GM23338 (cell line): Measurements from ENCODE around the gene RNU1-2. TPM values are rescaled to one million over a fixed set of nuclear protein-coding genes. Genes with fewer than 3 reads are reported as not detected.

Source experiments
- ATAC-seq: fragments of 200-7000 bp; cut with Tn5 transposase; 3 replicates; pipeline ENCODE4 v1.9.1; 2020
- DNase-seq: peaks from one replicate; pipeline ENCODE4 v3.0.0-alpha.2; 2015; ENCODE audit warnings: low spot score
- H2AFZ ChIP-seq: fragments of 200-600 bp; sonication (generic); 2 replicates; pipeline ENCODE4 v1.8.0; 2016; ENCODE audit warnings: antibody characterized with exemption, mild to moderate bottlenecking, moderate library complexity
- H3F3A ChIP-seq: fragments of 200-600 bp; sonication (generic); replicated peaks from 2 replicates; pipeline ENCODE4 v1.8.0; 2017; ENCODE audit warnings: antibody characterized with exemption, mixed run types, low read depth
- H3K27ac ChIP-seq: fragments of 200-600 bp; sonication (generic); 2 replicates; pipeline ENCODE4 v1.6.1; 2016; ENCODE audit warnings: low read depth
- H3K27me3 ChIP-seq: fragments of 200-600 bp; sonication (generic); 2 replicates; pipeline ENCODE4 v1.8.0; 2016; ENCODE audit warnings: mild to moderate bottlenecking, mixed run types, moderate library complexity; ENCODE audit not compliant: insufficient read depth
- H3K36me3 ChIP-seq: fragments of 200-600 bp; sonication (generic); 2 replicates; pipeline ENCODE4 v1.8.0; 2016; ENCODE audit warnings: mild to moderate bottlenecking; ENCODE audit not compliant: insufficient read depth
- H3K4me1 ChIP-seq: fragments of 200-600 bp; sonication (generic); 2 replicates; pipeline ENCODE4 v1.8.0; 2016; ENCODE audit warnings: mild to moderate bottlenecking, moderate library complexity; ENCODE audit not compliant: insufficient read depth
- H3K4me2 ChIP-seq: fragments of 200-600 bp; sonication (generic); 2 replicates; pipeline ENCODE4 v1.7.1; 2017; ENCODE audit warnings: mixed run types
- H3K4me3 ChIP-seq: fragments of 200-600 bp; sonication (generic); 2 replicates; pipeline ENCODE4 v1.6.1; 2016; ENCODE audit warnings: mixed run types
- H3K79me2 ChIP-seq: fragments of 200-600 bp; sonication (generic); replicated peaks from 2 replicates; pipeline ENCODE4 v1.8.0; 2017; ENCODE audit warnings: mild to moderate bottlenecking; ENCODE audit not compliant: insufficient read depth
- H3K9me2 ChIP-seq: fragments of 200-600 bp; sonication (generic); 2 replicates; pipeline ENCODE4 v1.8.0; 2017; ENCODE audit not compliant: insufficient read depth
- H4K20me1 ChIP-seq: fragments of 200-600 bp; sonication (generic); replicated peaks from 2 replicates; pipeline ENCODE4 v1.8.0; 2017; ENCODE audit warnings: mild to moderate bottlenecking; ENCODE audit not compliant: insufficient read depth
- H3K27ac Mint-ChIP-seq: 2 replicates; pipeline ENCODE4 v1.8.0; 2020; ENCODE audit warnings: inconsistent platforms, mild to moderate bottlenecking, moderate library complexity, mixed read lengths
- H3K27me3 Mint-ChIP-seq: 3 replicates; pipeline ENCODE4 v1.8.0; 2022; ENCODE audit warnings: low read depth, mild to moderate bottlenecking, moderate library complexity, mixed read lengths, inconsistent platforms; ENCODE audit not compliant: insufficient read depth, poor library complexity
- H3K36me3 Mint-ChIP-seq: 3 replicates; pipeline ENCODE4 v1.8.0; 2021; ENCODE audit warnings: low read depth, mild to moderate bottlenecking, inconsistent platforms, moderate library complexity, mixed read lengths
- H3K4me1 Mint-ChIP-seq: 3 replicates; pipeline ENCODE4 v1.8.0; 2020; ENCODE audit warnings: mild to moderate bottlenecking, inconsistent platforms, mixed read lengths
- H3K4me3 Mint-ChIP-seq: 3 replicates; pipeline ENCODE4 v1.8.0; 2021; ENCODE audit warnings: moderate library complexity, mild to moderate bottlenecking, inconsistent platforms, mixed read lengths
- H3K9me3 Mint-ChIP-seq: 3 replicates; pipeline ENCODE4 v1.8.0; 2020; ENCODE audit warnings: moderate library complexity, mild to moderate bottlenecking, inconsistent platforms, mixed read lengths
- CREB1 ChIP-seq: fragments of 250-450 bp; sonication (Bioruptor Pico); IDR thresholded peaks from 2 replicates; pipeline ENCODE4 v1.5.0; 2020; ENCODE audit warnings: low read depth, mild to moderate bottlenecking, moderate library complexity
- CTCF ChIP-seq, 2 experiments: fragments of 200-600 bp in 1 of 2; sonication (generic) in 1 of 2; conservative IDR thresholded peaks; 2 replicates each; pipeline versions ENCODE4 v1.5.1 to v1.6.1; 2016 to 2017; ENCODE audit warnings: antibody characterized with exemption in 2 of 2, low read depth in 2 of 2, mild to moderate bottlenecking in 2 of 2, moderate library complexity in 1 of 2
- ETS1 ChIP-seq: IDR thresholded peaks from 2 replicates; pipeline ENCODE4 v1.6.1; 2016; ENCODE audit warnings: antibody characterized with exemption
- EZH2 ChIP-seq: fragments of 200-600 bp; sonication (generic); IDR thresholded peaks from one replicate; pipeline ENCODE4 v1.8.0; 2017; ENCODE audit warnings: antibody characterized with exemption, mild to moderate bottlenecking, low read depth; ENCODE audit not compliant: unreplicated experiment
- EZH2phosphoT487 ChIP-seq: fragments of 200-600 bp; sonication (generic); IDR thresholded peaks from one replicate; pipeline ENCODE4 v1.8.1; 2018; ENCODE audit warnings: antibody characterized with exemption; ENCODE audit not compliant: unreplicated experiment
- JUNB ChIP-seq: IDR thresholded peaks from one replicate; pipeline ENCODE4 v1.6.1; 2016; ENCODE audit warnings: antibody characterized with exemption; ENCODE audit not compliant: unreplicated experiment
- NANOG ChIP-seq: IDR thresholded peaks from 2 replicates; pipeline ENCODE4 v1.6.1; 2016; ENCODE audit warnings: antibody characterized with exemption, borderline replicate concordance
- POLR2AphosphoS5 ChIP-seq: IDR thresholded peaks from 2 replicates; pipeline ENCODE4 v1.6.1; 2016; ENCODE audit warnings: antibody characterized with exemption, low read depth
- REST ChIP-seq: IDR thresholded peaks from one replicate; pipeline ENCODE4 v1.6.1; 2018; ENCODE audit warnings: antibody characterized with exemption; ENCODE audit not compliant: unreplicated experiment
- STAT1 ChIP-seq: IDR thresholded peaks from one replicate; pipeline ENCODE4 v1.6.1; 2016; ENCODE audit warnings: antibody characterized with exemption; ENCODE audit not compliant: unreplicated experiment
- ZNF114 ChIP-seq: fragments of 250-450 bp; sonication (Bioruptor Pico); IDR thresholded peaks from 2 replicates; pipeline ENCODE4 v1.5.0; 2020; ENCODE audit warnings: mild to moderate bottlenecking, moderate library complexity
- ZNF331 ChIP-seq: fragments of 250-450 bp; sonication (Bioruptor Pico); IDR thresholded peaks from 2 replicates; pipeline ENCODE4 v1.5.0; 2020; ENCODE audit warnings: low read depth, mild to moderate bottlenecking, moderate library complexity
- ZNF462 ChIP-seq: fragments of 250-450 bp; sonication (Bioruptor Pico); IDR thresholded peaks from 2 replicates; pipeline ENCODE4 v1.5.0; 2020; ENCODE audit warnings: mild to moderate bottlenecking, moderate library complexity
- polyA plus RNA-seq: library from polyadenylated mRNA; unstranded; fragments of >200 nt; fragmentation: Nextera tagmentation; extraction: Ambion mirVana; gene quantifications from 2 replicates; pipeline ENCODE4 v1.2.1, GENCODE V29; 2016
- total RNA-seq: library from RNA; depleted of rRNA; stranded (reverse); fragments of >200 nt; shearing (Covaris generic); gene quantifications from 2 replicates; pipeline ENCODE4 v1.2.3, GENCODE V29; 2014

The RNU1-2 gene
- total and polyA plus RNA-seq, 2 experiments from 2014 or later, result not detected

- peak overlapping the region; percentile 81 for H3K27ac Mint-ChIP-seq
- H3K36me3 ChIP-seq, result no peaks in the 10 kb centered on the region
- H3K4me3 Mint-ChIP-seq, result no peak overlapping the region; the same call in 1 of the 3 replicates
- H3K4me1 ChIP-seq, result peaks cover 9% of the 10 kb centered on the region
- H3K36me3 Mint-ChIP-seq, result no peaks in the 10 kb centered on the region; the same call in 2 of the 3 replicates
- H3K9me3 Mint-ChIP-seq, result peaks cover 8% of the 10 kb centered on the region; the same call in 2 of the 3 replicates
- no peaks in the 10 kb centered on the region for H3K79me2 ChIP-seq
- peak overlapping the region; percentile 98 for H3K27ac ChIP-seq
- no peak for DNase-seq
- no peaks in the 10 kb centered on the region for H4K20me1 ChIP-seq
- no peaks in the 10 kb centered on the region for H3K9me2 ChIP-seq
- no peak overlapping the region for H3K4me3 ChIP-seq
- ATAC-seq, result no peak
- H2AFZ ChIP-seq, result peak overlapping the region; percentile 3
- H3K4me2 ChIP-seq, result peak overlapping the region; percentile 82
- no peaks in the 10 kb centered on the region for H3K27me3 ChIP-seq
- peaks cover 11% of the 10 kb centered on the region for H3K27me3 Mint-ChIP-seq
- no peak for TF ChIP-seq EZH2
- no peak for TF ChIP-seq CTCF (conservative IDR thresholded peaks at IDR 0.05; ENCODE audit: low read depth in 2 of 2)
- TF ChIP-seq STAT1, result no peak
- TF ChIP-seq JUNB, result no peak
- no peak for TF ChIP-seq ZNF331 (CRISPR knock-in tag)
- TF ChIP-seq NANOG, result no peak
- TF ChIP-seq ZNF114, result no peak
- no peak for TF ChIP-seq CREB1 (CRISPR knock-in tag)
- no peak for TF ChIP-seq ZNF462
- TF ChIP-seq ETS1, result no peak
- TF ChIP-seq REST, result no peak
- TF ChIP-seq EZH2phosphoT487, result no peak
- TF ChIP-seq POLR2AphosphoS5, result no peak
- peaks cover 19% of the 10 kb centered on the region for H3F3A ChIP-seq
- H3K4me1 Mint-ChIP-seq, result peaks cover 19% of the 10 kb centered on the region
These were observed 7.3 kb downstream of the RNU1-2 start for GRCh38 chr1:16903054-16903453.
